ACC112 (cell line): ENCODE measurements around the gene ABHD16A.

Experiments used
- H2AFZ ChIP-seq: fragments of 200-600 bp; sonication (generic); one replicate; pipeline ENCODE4 v1.6.0; 2017; ENCODE audit warnings: antibody characterized with exemption, low read length; ENCODE audit not compliant: unreplicated experiment
- H3K27ac ChIP-seq: fragments of 200-600 bp; sonication (generic); 2 replicates; pipeline ENCODE4 v1.5.1; 2014; ENCODE audit warnings: low read depth, mild to moderate bottlenecking, antibody characterized with exemption, low read length, moderate library complexity
- H3K27me3 ChIP-seq: fragments of 200-600 bp; sonication (generic); 2 replicates; pipeline ENCODE4 v1.6.1; 2014; ENCODE audit warnings: mild to moderate bottlenecking, antibody characterized with exemption, low read length, moderate library complexity, mixed read lengths; ENCODE audit not compliant: insufficient read depth
- H3K36me3 ChIP-seq: fragments of 200-600 bp; sonication (generic); 2 replicates; pipeline ENCODE4 v1.6.1; 2016; ENCODE audit warnings: mild to moderate bottlenecking, antibody characterized with exemption, low read length, moderate library complexity, mixed read lengths; ENCODE audit not compliant: insufficient read depth
- H3K4me1 ChIP-seq: fragments of 200-600 bp; sonication (generic); one replicate; pipeline ENCODE4 v1.6.1; 2016; ENCODE audit warnings: low read length, mixed read lengths; ENCODE audit not compliant: insufficient read depth, unreplicated experiment, control insufficient read depth
- H3K4me3 ChIP-seq: fragments of 200-600 bp; sonication (generic); 2 replicates; pipeline ENCODE4 v1.5.1; 2014; ENCODE audit warnings: mild to moderate bottlenecking, low read depth, low read length
- H3K79me2 ChIP-seq: fragments of 200-600 bp; sonication (generic); one replicate; pipeline ENCODE4 v1.6.0; 2016; ENCODE audit warnings: low read length; ENCODE audit not compliant: control insufficient read depth, unreplicated experiment, insufficient read depth

ABHD16A gene

DNA sequence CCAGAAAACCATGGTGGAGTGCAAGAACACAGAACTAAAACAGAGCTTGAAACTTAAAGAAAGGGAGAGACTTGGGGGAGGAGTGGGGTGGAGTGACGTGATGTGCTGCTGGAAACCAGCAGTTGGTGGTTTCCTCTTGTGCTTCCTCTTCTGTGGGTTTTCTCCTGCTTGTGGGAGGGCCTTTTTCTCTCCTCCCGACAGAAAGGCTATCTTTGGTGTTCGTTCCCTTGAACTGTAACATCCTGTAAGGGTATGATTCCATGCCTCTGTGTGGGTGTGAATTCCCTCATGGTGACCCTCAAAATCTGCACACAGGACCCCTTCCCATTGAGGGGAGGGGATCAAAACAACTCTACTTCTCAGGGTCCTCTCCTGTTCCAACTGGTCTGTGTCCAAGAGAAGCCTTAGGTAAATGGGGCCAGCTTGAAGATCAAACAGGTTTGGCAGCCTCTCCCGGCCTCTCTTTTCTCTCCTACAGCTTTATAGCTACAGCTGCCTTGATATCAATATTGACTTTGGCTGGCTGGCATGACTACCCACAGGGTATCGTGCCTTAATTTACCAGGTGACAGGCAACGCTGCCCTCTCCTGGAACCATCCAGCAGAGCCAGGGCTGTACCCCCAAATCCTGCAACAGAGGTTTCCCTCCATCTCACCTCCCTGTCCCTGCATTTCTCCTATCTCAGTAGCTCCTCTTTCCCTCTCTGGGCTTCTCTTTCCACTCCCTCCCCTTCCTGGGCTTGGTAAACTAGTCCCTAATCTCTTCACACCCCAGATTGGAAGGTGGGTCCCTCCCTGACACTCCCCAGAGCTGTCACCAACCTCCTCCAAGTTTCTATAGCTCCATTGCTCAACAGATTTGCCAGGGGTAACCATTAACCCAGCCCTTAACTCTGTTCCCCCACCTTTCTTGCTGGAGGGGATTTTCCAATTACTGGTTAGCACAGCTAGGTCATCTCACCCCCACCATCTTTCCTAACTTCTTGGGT is 35.2 kb upstream of the ABHD16A start:
- H2AFZ ChIP-seq, result peak overlapping the region; percentile 82
- H3K27ac ChIP-seq, result peak overlapping the region; percentile 89
- H3K79me2 ChIP-seq, result peaks cover 48% of the 10 kb centered on the region
- H3K4me1 ChIP-seq, result peaks cover 39% of the 10 kb centered on the region
- peak overlapping the region; percentile 55 for H3K4me3 ChIP-seq
- no peaks in the 10 kb centered on the region for H3K27me3 ChIP-seq
- H3K36me3 ChIP-seq, result peaks cover 12% of the 10 kb centered on the region; the same call in 1 of the 2 replicates

DNA sequence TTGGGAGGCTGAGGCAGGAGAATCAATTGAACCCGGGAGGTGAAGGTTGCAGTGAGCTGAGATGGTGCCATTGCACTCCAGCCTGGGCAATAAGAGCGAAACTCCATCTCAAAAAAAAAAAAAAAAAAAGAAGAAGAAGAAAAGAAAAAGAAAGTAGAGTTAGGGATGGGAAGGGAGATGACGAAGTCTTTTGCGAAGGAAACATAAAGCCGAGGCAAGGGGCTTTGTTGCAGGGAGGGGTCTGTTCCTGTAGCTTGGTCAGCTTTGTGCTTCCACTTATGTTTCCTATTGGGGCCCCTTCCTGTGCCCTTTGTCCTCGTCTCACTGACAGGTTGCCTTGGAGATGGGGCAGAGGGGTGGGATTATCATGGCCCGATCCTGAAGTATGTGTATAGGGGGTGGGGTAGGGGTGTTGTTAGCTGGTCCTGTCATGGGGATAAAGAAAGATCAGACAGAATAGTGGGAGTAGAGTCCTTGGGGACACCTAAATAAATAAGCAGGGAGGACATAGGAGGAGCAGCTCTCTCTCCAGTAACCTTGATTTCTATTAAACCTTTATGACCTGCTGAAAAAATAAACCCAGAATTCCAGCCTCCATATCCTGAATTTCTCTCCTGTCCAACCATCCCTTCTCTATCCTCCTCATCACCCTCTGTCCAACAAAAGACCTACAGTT is 34.3 kb upstream of the ABHD16A start:
- H3K79me2 ChIP-seq, result peaks cover 52% of the 10 kb centered on the region
- peaks cover 15% of the 10 kb centered on the region; the same call in 1 of the 2 replicates for H3K36me3 ChIP-seq
- H3K27me3 ChIP-seq, result no peaks in the 10 kb centered on the region
- H3K27ac ChIP-seq, result peak overlapping the region; percentile 89
- peak overlapping the region; percentile 55 for H3K4me3 ChIP-seq
- peaks cover 43% of the 10 kb centered on the region for H3K4me1 ChIP-seq
- peak overlapping the region; percentile 10 for H2AFZ ChIP-seq

DNA sequence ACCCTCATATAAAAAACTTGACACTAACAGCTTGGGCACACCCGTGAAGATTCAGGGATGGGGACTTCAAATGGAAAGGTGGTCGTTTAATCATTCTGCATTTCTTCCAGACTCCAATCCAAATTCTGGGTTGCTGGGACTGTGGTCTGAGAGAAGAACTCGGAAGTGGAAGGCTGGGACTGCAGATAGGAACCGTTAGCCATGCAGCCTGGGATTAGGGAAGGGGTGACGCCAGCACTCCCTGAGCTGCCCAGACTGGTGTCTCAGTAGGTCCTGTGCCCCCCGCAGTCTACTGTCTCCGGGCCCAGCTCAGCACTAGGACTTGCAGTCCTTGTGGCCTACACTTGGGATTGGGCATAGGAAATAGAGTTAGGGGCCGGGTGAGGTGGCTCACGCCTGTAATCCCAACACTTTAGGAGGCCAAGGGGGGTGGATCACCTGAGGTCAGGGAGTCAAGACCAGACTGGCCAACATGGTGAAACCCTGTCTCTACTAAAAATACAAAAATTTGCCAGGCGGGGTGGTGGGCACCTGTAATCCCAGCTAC is 33.7 kb upstream of the ABHD16A start:
- Histone ChIP-seq H3K4me3 (peak overlapping the region; percentile 93), H2AFZ (peak overlapping the region; percentile 57), H3K79me2 (peaks cover 58% of the 10 kb centered on the region)

DNA sequence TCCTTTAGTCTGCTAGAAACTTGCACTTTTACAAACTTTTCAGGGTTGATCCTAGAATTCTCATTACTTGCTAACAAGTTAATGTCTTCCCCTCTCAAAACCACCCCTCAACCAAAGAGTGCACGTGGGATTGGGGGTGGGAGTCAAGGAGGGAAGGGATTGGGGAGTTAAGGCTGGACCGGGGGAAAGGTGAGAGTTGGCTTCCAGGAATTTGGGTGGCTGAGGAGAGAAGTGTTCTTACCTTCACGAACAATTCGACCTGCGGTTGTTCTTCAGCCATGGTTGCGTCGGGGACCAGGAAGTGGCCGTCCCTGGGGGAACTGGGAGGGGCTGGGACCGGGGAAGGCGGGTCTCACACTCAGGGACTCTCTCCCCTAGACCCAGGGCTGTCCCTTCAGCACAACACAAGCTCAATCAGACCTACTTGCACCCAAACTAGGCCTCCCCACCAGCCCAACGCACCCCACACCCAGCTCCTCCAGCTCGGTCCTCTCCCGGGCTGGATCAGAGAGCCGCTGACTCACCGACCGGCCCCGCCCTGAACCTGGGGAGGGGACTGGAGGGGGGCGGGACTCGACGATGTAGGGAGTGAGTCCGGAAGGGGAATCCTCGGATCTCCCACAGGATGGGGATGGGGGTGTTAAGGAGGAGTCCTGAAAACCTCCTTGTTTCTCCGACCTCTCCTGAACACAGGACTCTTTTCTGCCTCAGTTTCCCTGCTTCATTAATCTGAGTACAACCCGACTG is 33.1 kb upstream of the ABHD16A start, which contains the start of gene CLIC1:
Gene CLIC1, minus strand, starts transcription at position 510 of the 747 bp plus-strand sequence. Its CDS starts 230 bp downstream, at position 280.
- Histone ChIP-seq H3K79me2 (peaks cover 59% of the 10 kb centered on the region), H3K4me1 (peaks cover 52% of the 10 kb centered on the region), H3K27me3 (no peaks in the 10 kb centered on the region), H3K36me3 (peaks cover 22% of the 10 kb centered on the region; the same call in 1 of the 2 replicates), H3K4me3 (peak within 1 kb of the TSS; percentile 93), H2AFZ (peak within 1 kb of the TSS; percentile 57), H3K27ac (peak within 1 kb of the TSS; percentile 89)

More for the DNA sequence above, 33.7 kb upstream of the ABHD16A start:
- no peaks in the 10 kb centered on the region for H3K27me3 ChIP-seq
- peaks cover 18% of the 10 kb centered on the region; the same call in 1 of the 2 replicates for H3K36me3 ChIP-seq
- H3K4me1 ChIP-seq, result peaks cover 47% of the 10 kb centered on the region
- peak overlapping the region; percentile 89 for H3K27ac ChIP-seq

DNA sequence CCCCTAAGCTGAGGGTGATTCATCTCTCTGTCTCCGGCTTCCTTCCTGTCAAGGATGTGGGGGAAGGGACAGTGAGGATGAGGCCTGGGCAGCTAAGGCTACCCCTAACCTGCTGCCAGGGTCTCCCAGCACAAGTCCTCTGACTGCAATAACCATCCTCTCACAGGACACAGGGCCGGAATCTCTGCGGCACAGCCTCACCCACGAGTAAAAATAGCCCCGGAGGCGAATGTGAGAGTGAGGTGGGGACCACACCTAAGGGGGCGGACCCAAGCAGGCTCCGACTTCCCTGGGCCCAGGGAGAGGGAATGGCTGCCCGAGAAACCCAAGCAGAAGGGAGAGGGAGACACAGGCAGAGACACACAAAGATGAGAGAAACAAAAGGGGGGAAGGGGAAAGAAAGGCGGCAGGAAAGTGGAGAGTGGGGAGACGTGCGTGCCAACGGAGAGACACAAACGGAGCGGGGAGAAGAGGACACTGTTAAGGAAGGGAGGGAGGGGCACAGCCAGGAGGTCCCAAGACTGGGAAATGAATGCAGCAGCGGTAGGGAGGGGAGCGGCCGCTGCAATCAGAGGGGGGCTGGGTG is 31.8 kb upstream of the ABHD16A start:
- H2AFZ ChIP-seq, result no peak overlapping the region
- H3K79me2 ChIP-seq, result peaks cover 48% of the 10 kb centered on the region
- no peaks in the 10 kb centered on the region for H3K27me3 ChIP-seq
- H3K4me3 ChIP-seq, result peak overlapping the region; percentile 93
- peaks cover 57% of the 10 kb centered on the region for H3K4me1 ChIP-seq
- peak overlapping the region; percentile 79 for H3K27ac ChIP-seq
- H3K36me3 ChIP-seq, result peaks cover 22% of the 10 kb centered on the region; the same call in 1 of the 2 replicates

DNA sequence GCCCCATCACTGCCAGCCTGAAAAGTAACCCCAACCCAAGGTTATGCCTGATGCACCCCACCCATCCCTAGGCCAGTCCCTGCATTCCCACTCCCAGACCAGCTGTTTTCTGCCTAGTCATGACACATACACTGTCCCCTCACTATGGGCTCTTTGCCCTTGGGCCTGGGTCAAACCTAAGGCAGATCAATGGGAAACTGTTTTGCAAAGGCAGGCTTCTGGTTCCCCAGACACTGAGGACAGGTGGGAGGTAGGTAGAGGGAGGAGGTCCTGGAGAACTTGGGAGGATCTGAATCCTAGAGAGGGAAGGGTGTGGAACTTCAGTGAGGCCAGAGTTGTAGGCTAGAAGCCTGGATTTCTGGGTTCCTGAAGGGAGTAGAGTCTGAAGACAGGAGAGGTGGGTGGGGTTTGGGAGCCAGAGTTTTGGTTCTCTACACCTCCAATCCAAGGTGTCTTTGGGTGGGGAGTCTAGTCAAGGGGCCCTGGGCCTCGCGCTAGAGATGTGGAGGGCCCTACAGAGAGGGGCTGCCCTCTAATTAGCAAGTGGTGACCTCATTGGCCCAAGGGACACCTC is 31.2 kb upstream of the ABHD16A start:
- Histone ChIP-seq H3K4me1 (peaks cover 56% of the 10 kb centered on the region), H3K4me3 (peak overlapping the region; percentile 93), H3K36me3 (peaks cover 22% of the 10 kb centered on the region; the same call in 1 of the 2 replicates), H3K27ac (peak overlapping the region; percentile 79), H3K79me2 (peaks cover 48% of the 10 kb centered on the region), H3K27me3 (no peaks in the 10 kb centered on the region), H2AFZ (no peak overlapping the region)

DNA sequence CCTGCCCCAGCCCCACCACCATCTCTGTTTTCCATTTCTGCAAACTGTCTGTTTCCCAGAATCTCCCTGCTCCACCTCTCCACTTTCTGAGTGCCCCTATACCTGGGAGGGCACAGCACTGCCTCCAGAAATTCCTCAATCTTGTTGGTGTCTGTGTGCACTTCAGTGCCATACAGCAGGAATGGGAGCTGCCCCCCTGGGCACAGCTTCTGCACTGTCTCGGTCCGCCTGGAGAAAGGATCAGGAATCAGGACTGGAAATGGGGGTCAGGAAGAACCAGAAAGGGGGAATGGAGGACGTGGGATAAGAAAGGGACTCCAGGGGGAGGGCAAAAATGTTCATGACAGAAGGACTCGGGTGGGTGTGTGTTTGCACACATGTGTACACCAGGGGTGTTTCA is 30.6 kb upstream of the ABHD16A start:
- H3K27ac ChIP-seq, result peak overlapping the region; percentile 79
- H3K4me1 ChIP-seq, result peaks cover 55% of the 10 kb centered on the region
- peaks cover 22% of the 10 kb centered on the region; the same call in 1 of the 2 replicates for H3K36me3 ChIP-seq
- no peaks in the 10 kb centered on the region for H3K27me3 ChIP-seq
- no peak overlapping the region for H2AFZ ChIP-seq
- H3K4me3 ChIP-seq, result peak overlapping the region; percentile 93
- peaks cover 48% of the 10 kb centered on the region for H3K79me2 ChIP-seq

DNA sequence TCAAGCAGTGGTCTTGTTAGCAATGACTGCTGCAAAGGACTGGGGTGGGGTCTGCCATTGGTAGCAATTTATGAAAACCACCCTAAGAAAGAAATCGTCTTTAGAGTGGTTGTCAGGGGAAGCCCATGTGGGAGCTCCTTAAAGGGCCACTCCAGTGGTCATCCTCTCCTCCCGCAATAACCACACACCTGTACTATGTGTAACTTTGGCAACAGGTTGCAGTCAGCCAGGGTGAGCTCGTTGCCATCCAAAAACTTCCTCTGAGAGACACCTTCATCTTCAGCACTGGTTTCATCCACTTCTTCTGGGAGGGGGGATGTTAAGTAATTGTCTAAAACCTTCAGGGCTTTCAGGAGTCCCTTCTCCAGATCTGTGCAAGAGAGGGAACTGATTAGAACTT is 28.9 kb upstream of the ABHD16A start:
- H3K4me1 ChIP-seq, result peaks cover 42% of the 10 kb centered on the region
- peak overlapping the region; percentile 3; the same call in 1 of the 2 replicates for H3K27ac ChIP-seq
- peaks cover 48% of the 10 kb centered on the region for H3K79me2 ChIP-seq
- H3K27me3 ChIP-seq, result no peaks in the 10 kb centered on the region
- H2AFZ ChIP-seq, result no peak overlapping the region
- peaks cover 22% of the 10 kb centered on the region; the same call in 1 of the 2 replicates for H3K36me3 ChIP-seq
- no peak overlapping the region for H3K4me3 ChIP-seq

DNA sequence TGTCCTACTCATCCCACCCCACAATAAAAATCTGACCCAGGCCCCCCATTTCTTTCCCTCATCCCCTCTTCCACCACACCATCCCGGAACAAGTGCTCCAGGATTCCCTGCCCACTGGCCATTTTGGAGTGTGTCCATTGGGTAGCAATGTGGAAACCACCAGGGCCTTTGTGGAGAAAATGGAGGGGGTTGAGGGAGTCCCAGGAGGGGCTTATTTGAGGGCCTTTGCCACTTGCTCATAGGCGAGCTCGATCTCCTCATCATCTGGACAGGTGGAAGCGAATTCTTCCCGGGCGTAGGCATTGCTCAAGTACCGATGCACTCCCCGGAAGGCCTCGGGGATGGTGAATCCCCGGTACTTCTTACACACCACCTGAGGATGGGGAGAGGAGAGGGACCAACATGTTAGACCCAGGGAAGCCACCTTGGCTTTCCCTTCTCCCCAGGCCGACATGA is 27.5 kb upstream of the ABHD16A start:
- Histone ChIP-seq H2AFZ (no peak overlapping the region), H3K36me3 (peaks cover 22% of the 10 kb centered on the region; the same call in 1 of the 2 replicates), H3K4me1 (peaks cover 37% of the 10 kb centered on the region), H3K27me3 (no peaks in the 10 kb centered on the region), H3K4me3 (peak overlapping the region; percentile 81), H3K79me2 (peaks cover 35% of the 10 kb centered on the region), H3K27ac (peak overlapping the region; percentile 74)
